ENCODE data around the gene SLC7A4.

DNA sequence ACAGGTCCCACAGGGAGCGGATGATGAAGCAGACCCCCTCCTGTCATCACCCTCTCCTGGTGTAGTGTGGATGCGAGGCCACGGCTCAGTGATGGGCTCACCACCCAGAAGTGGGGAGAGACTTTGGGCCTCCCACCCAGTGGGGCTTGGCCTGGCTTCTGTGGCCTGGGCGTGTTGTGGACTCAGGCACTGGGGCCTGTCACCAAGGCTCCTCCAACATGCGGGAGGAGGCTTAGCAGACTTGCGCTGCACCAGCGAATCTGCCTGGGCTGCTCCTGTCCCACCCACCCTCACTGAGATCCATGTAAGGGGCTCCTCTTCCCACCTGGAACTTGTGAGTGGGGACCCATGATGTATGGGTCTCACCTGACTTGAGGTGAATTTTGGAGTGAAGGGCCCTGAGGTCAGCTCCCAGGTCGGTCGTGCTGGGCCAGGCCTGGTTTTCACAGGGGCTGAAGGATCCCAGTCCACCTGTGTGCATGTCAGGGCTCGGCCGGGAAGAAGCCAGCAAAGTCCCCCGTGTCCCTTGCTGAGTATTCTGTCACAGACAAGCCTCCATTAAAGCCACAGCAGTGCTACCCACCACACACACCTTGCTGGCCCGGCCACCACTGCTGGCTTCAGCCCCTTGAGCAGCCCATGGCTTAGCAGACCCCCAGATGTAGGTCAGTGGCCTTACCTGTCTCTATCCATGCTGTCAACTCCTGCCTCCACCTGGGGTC lies 34.7 kb downstream of the SLC7A4 start:
- no peak for TF ChIP-seq EZH2 (IDR thresholded peaks at IDR 0.05; ENCODE audit: borderline replicate concordance, low read depth, low read length, poor library complexity, severe bottlenecking)
- TF ChIP-seq, protein P1, sequence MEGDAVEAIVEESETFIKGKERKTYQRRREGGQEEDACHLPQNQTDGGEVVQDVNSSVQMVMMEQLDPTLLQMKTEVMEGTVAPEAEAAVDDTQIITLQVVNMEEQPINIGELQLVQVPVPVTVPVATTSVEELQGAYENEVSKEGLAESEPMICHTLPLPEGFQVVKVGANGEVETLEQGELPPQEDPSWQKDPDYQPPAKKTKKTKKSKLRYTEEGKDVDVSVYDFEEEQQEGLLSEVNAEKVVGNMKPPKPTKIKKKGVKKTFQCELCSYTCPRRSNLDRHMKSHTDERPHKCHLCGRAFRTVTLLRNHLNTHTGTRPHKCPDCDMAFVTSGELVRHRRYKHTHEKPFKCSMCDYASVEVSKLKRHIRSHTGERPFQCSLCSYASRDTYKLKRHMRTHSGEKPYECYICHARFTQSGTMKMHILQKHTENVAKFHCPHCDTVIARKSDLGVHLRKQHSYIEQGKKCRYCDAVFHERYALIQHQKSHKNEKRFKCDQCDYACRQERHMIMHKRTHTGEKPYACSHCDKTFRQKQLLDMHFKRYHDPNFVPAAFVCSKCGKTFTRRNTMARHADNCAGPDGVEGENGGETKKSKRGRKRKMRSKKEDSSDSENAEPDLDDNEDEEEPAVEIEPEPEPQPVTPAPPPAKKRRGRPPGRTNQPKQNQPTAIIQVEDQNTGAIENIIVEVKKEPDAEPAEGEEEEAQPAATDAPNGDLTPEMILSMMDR (conservative IDR thresholded peaks at IDR 0.05; ENCODE audit: low read depth, low read length), result no peak

Data from A673 (cell line).